NCI-H2196 treated with DMSO at 0.1 percent for 48 hours (cell line): ENCODE results near the gene TMUB2.
"Not testable (repeated sequence)": the region's sequence is repeated elsewhere in the genome, so short reads cannot be mapped to it uniquely, and the experiment has no call there.

Experiments
- DNase-seq: peaks from one replicate; lab custom pipeline; 2025; ENCODE audit not compliant: unreplicated experiment; lab: John Stamatoyannopoulos, UW

The TMUB2 gene

DNA sequence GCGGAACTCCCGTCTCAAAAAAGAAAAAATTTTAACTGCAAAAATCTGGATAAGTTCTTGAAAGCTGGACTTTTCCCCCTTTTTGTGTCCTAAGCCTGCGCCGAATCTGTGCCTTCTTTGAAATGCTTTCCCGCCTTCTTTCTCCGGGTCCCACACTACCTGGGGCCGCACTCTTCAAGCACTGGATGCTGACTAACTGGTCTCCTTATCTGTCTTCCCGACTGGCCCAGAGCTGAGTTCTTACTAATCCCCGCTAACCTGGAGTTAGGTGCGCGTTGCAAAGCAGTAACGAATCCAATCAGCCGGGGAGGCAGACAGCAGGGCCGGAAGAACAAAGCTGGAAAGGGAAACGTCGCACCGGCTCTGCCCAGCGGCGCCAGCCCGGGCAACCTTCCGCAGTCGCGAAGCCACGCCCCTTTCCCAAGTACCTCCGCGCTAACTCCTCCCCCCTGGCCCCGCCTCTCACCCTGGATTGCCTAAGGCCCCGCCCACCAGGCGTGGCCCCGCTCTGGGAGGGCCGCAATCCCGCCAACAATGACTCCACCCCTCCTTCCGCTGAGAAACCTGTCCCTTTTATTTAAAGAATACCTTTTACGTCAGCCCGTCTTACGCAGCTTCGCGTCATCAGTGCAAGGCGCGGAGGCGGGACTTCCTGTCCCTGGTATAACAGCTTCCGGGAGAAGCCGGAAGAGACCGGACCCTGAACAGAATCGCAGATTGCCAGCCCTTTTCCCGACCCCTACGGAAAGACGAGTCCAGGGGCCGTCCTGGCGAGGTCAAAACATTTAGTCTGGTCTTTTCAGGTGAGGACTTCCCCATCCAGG is at the start of gene TMUB2:
Gene TMUB2, plus strand, starts transcription at position 666 of the 824 bp plus-strand sequence. CDS start 737 bp downstream, outside the sequence.
- DNase-seq: peak; percentile 99

DNA sequence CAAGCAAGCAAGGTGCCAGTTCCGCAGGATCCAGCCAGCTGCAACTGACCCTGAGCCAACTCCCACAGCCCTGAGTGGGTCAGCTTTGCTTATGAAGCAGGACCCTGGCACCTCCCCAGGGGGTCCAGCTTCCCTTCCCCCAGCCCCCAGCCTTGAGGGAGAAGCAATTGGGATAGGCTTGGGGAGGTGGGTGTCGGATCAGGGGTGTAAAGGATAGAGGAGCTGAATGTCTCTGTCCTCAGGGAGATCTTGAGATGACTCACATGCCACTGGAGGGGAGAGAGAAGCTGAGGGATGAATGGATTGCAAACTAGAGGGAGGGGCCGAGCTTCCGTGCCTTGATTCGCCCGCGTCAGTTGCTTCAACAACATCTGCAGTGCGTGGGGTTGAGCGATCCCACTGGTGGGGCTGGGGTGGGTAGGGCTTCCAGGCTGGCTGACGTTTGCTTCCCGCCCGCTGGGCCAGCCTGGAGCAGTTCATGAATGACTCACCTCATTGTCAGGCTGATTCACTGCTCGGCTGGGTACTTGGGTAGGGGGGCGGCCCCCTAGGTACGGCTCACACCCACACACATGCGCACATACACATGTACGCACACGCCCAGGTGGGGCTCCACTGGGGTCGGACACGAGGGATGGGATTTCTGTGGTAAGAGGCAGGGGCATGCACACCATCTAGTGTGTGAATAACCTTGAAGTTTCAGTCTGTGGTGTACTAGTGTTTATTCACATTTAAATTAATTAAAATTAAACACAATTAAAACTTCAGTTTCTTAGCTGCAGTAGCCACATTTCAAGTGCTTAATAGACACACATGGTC is 48.7 kb upstream of the TMUB2 start:
- peak; percentile 77 for DNase-seq

DNA sequence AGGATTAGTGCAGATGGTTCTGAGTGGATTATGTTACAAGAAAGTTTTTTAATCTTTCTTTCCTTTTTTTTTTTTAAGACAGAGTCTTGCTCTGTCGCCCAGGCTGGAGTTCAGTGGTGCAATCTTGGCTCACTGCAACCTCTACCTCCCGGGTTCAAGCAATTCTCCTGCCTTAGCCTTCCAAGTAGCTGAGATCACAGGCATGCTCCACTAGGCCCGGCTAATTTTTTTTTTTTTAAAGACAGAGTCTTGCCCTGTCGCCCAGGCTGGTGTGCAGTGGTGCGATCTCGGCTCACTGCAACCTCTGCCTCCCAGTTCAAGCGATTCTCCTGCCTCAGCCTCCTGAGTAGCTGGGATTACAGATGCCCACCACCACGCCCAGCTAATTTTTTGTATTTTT is 42.9 kb upstream of the TMUB2 start:
- DNase-seq: not testable (repeated sequence)

DNA sequence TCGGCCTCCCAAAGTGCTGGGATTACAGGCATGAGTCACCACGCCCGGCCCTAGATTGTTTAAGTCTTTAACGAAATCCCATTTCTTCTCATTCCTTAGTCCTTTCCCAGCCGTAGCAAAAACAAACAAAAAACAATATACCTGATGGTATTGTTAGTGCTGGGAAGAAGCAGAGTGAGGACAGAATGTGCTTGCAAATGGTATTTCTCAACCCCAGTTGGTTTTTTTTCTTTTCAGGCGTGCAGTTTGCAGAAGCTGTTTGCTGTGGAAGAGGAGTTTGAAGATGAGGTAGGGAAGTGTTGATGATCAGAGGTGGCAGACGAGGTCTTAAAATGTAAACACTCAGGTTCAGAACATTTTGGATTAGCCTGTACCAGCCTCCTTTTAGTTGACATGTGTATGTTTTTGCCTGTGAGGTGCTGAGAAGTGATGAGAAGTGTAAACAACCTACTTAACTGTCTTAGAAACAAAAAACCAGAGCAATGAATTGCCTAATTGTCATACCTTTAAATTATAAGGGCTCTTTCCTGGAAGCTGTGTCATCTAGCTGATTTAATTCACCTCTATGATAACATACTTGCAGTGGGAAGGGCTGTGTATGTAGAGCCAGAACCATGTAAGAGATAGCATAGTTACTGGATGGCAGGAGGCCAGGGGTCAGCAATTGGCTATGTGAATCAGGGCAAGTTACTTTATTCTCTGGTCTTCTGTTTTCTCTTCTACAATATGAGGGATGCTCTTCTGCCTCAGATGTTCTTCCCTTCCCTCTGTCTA is 41.6 kb upstream of the TMUB2 start:
- no peak for DNase-seq

DNA sequence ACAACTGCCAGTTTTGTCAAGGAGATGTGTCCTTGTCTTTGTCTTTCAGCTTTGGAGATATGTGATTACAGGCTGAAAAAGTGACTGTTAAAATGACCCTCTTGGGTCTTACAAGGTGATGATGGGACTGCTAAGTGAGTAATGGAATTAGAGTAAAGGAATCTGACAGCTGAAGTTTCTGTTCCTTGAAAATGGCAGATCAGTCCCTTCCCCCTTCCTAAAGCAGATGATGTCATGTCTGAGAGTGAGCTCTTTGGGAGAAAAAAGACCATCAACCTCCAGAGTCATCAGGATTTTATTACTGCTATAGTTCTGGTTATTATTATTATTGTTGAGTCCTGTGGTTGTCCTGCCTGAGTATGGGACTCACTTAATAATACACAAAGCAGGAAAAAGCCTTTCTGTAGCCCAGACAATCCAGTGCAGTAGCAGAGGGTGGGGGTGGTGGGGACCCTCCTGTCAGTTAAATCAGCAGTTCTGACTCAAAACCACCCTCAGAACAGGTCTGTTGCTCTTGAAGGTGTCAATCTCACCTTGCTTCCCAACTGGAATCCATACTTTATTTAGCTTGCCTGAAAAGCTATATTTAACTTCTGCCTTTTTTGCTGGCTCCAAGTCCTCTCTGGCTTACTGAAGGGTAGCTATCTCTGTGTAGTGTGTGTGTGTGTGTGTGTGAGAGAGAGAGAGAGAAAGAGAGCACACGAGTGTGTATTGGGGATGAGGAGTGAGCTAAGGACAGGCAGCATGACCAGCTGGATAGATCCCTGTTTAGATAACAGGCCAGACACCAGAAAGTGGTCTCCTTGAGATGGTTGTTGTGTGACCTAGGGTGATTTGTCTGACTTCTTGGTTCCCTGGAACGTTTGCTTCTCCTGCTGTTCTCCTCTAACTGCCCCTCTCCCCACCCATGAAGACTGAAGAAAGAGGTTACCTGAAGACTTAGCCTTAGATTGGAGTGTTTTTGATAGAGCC is 40.1 kb upstream of the TMUB2 start:
- no peak for DNase-seq

DNA sequence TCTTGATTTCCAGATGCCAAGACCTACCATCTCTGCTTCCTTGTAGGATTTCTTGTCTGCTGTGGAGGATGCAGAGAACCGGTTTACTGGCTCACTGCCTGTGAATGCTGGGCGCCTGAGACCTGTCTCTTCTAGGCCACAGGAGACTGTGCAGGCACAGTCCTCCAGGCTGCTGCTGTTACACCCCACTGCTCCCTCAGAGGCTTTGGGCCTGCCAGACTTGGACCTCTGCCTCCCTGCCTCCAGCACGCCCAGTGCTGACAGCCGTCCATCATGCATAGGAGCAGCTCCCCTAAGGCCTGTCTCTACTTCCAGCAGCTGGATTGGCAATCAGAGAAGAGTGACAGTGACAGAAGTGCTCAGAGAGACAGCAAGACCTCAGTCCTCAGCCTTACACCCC is 39.0 kb upstream of the TMUB2 start:
- no peak for DNase-seq

DNA sequence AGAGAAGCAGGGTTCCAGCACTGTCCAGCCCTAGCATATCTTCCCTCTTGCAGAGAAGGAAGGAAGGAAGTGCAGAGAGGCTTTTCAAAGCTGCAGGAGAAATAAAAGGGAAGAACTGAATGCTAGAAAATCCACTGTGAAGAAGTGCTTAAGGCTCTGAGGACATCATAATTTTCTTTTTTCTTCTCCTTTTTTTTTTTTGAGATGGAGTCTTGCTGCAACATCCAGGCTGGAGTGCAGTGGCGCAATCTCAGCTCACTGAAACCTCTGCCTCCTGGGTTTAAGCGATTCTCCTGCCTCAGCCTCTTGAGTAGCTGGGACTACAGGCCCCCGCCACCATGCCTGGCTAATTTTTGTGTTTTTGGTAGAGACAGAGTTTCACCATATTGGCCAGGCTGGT is 37.7 kb upstream of the TMUB2 start:
- not testable (repeated sequence) for DNase-seq

DNA sequence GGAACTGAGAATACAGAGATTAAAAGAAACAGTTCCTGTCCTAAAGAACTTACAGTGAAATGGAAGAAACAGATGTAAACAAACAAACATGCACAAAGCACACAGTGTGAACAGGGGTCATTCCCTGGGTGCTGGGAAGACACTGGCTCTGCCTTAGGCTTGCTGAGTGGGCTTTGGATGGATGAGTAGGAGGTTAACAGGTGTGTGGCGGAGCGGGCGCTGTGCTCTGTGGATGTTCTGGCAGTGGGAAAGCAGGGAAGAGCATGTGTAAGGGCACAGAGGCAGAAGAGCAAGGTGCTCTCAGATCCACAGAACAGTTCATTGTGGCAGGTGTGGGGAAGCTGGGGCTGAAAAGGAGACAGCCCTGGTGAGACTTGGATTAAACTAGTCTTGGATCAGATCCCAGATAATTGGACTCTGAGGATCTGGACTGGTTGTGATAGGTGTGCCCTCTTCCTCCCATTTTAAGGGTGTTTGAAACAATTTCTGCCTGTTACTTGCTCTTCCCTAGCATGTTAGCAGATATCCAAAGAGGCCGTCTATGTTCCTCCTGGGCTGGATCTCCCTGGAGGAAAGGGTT is 36.9 kb upstream of the TMUB2 start:
- DNase-seq: no peak

DNA sequence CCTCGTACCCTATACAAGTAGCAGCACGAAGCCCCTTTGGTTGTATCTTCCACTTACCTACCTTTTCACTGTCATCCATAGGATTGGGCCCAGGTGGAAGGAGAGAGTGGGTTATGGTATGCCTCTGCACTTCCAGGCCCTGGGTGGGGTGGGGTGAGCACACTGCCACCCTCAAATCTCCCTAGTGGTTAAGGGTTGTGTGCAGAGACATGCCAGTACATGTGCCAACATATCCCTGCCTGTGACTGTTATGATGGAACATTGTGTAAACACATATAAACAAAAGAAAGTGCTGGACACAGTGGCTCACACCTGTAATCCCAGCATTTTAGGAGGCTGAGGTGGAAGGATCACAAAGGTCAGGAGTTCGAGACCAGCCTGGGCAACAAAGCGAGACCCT is 33.9 kb upstream of the TMUB2 start:
- DNase-seq: no peak

DNA sequence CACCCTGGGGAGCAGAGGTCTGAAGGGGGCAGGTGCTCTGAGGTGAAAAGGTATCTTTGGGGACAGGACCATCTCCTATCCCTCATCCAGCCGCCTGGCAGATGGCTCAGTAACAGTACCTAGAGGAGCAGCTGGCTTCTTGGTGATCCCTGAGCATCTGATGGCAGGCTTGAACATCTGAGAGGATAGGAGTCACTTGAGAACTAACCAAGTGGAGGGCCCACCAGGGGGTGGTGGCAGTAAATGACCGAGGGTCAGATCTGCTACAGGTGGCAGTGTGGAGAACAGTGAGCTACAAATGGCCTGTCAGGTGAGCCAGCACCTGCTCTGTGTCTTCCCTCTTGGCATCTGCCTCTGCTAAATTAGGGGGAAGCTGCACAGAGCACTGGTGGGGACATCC is 31.3 kb upstream of the TMUB2 start:
- DNase-seq: no peak

DNA sequence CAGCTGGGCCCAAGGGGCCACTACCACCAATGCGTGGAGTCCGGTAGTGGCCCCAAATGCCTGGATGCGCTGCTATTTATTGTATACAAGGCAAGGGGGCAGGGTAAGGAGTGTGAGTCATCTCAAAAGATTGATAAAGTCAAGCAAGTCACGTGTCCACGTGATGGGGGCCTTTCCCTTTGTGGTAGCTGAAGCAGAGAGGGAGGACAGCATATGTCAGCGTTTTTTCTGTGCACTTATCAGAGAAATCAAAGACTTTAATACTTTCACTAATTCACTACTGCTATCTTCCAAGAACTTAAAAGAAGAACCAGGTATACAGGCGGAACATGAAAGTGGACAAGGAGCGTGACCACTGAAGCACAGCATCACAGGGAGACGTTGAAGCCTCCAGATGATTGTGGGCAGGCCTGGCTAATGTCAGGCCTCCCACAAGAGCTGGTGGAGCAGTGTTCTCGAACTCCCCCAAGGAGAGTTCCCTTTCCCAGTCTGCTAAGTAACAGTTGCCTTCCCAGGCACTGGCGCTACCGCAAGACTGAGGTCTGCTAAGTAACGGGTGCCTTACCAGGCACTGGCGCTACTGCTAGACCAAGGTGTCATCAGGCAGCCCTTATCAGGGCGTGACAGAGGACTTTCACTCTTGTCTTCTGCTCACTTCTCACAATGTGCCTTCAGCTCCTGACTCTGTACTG is 27.1 kb upstream of the TMUB2 start:
- no peak for DNase-seq

DNA sequence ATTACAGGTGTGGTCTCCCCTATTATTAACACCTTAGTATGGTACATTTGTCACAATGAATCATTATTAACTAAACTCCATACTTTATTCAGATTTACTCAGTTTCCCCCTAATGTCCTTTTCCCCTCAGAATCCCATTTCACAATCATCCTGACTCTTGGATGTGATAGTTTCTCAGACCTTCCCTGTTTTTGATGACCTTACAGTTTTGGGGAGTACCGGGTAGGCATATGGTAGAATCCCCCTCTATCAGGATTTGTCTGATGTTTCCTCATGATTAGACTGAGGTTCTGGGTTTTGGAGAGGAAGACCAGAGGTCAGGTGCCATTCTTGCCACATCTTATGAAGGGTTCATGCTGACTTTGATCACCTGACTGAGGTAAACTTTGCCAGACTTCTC is 22.3 kb upstream of the TMUB2 start:
- no peak for DNase-seq

DNA sequence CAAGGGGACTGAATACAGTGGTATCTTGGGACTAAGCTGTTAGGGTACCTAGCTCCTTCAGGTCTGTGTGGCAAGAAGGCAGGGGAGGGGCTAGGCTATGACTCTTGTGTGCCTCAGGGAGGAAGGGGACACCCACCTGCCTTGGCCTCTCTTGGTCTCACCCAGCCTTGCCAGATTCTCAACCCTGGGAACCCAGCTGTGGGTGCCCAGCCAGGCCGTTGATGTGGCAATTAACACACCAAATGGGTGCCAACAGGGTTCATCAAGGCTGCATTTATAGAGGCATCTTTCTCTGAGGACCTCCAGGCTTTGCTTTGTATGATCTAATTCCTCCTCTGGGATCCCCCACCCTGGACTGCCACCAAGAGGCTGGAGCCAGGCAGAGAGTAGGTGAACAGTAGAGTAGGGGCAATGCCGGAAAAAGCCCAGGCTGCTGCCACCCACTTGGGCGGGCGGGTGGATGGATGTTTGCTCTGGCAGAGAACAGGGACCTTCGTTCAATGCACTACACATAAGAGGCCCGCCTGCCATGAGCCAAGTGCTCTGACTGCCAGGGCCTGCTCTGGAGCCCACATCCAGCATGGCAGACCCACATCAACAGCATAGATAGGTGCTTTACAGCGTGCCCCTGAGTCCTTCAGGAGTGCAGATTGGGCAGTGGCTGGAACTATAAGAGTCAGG is 19.5 kb upstream of the TMUB2 start:
- DNase-seq: no peak

DNA sequence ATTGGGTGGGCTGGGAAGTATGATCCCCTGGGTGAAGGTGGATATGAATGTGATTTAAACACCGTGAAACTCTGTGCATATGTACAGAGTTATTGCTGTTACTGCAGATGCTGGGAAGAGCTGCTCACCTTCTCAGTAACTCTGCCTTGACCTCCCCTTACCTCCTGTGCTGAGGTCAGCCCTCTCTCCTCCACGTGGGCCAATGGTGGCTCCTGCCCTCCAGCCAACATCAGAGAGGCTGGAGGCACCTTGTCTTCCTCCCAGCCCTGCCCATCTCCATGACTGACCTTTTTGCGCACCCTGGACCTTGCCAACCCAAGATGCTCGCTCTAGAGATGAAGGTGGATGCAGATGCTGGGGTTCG is 16.7 kb upstream of the TMUB2 start:
- DNase-seq: no peak

DNA sequence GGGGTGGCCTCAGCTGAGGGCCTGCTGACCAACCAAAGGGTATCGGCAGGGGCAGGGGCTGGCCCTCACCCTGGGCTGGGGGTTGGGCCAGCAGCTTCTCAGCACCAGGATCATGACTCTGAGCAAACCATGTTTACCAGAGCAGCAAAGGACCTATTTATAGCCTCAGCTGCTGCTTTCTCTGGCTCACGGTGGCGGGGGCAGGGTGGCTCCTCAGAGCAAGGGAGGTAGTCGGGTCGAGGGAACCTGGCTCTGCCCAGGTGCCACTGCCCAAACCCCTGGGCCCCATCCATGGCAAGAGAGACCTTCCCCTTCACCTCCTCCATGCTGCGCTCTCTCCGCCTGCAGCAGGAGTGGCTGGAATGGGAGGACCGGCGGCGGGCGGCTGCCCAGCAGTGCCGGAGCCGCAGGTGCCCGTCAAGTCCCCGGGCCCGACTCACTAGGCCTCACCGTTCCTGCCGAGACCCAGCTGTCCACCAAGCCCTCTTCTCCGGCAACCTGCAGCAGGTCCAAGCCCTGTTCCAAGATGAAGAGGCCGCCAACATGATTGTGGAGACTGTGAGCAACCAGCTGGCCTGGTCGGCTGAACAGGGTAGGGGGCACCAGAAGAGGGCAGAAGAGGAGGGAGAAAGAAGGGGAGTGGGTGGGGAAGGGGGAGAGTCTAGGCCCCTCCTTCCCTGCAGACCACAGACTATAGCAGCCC is 16.1 kb upstream of the TMUB2 start, which contains the start of gene ASB16:
Gene ASB16, plus strand, starts transcription at position 206 of the 703 bp plus-strand sequence. Its CDS starts 86 bp downstream, at position 292.
- peak; percentile 33 for DNase-seq

DNA sequence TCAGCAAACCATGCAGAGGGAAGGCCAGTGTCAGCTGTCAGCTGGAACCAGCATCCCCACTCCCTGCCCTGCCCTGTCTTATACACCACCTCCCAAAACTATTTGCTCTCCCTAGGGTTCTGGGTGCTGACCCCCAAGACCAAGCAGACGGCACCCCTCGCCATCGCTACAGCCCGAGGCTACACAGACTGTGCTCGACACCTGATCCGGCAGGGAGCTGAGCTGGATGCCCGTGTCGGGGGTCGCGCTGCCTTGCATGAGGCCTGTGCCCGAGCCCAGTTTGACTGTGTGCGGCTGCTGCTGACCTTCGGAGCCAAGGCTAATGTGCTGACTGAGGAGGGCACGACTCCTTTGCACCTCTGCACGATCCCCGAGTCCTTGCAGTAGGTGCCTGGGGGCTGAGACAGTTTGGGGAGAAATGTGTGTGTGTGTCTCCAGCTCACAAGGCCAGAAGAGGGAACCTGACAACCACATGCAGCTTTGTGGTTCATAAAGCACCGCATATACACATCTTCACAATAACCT is 14.8 kb upstream of the TMUB2 start:
- DNase-seq: no peak

DNA sequence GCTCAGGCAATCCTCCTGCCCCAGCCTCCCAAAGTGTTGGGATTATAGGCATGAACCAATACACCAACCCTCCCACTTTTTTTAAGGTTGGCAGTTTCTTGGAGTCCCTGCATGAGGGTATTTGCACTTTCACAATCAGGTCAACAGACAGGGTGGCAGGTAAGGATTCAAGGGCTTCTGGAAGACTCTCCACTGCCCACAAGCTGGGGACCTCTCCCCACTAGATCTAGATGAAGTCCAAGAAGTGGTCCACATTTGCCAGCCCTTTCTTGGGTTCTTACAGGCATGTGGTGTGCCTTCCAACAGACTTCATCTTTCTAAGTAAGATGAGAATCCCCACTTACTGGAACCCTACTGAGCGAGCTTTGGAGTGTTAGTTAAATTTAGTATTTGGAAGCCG is 12.3 kb upstream of the TMUB2 start:
- no peak for DNase-seq

DNA sequence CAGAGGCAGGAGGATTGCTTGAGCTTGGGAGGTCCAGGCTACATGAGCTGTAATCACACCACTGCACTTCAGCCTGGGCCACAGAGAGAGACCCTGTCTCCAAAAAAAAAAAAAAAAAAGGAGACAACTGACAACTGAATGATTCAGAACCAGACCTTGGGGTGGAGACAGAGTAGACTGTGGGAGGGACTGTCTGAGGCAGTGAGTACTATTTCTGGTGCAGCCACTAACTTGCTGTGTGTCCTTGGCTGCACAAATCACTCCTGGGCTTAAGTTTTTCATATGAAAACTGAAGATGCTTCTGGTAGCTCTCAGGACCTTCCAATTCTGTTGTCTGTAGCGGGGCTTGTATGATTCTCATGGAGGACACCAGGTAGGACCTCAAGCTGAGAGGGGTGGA is 10.5 kb upstream of the TMUB2 start:
- DNase-seq: no peak
